Amniotic epithelial cell (primary cell): ENCODE measurements around the gene NRSN2.
"Not testable (repeated sequence)": the region's sequence is repeated elsewhere in the genome, so short reads cannot be mapped to it uniquely, and the experiment has no call there.

ENCODE experiments used
- DNase-seq: peaks from one replicate; pipeline ENCODE4 v3.0.0-alpha.2; 2010; ENCODE audit warnings: low read depth

NRSN2 gene

DNA sequence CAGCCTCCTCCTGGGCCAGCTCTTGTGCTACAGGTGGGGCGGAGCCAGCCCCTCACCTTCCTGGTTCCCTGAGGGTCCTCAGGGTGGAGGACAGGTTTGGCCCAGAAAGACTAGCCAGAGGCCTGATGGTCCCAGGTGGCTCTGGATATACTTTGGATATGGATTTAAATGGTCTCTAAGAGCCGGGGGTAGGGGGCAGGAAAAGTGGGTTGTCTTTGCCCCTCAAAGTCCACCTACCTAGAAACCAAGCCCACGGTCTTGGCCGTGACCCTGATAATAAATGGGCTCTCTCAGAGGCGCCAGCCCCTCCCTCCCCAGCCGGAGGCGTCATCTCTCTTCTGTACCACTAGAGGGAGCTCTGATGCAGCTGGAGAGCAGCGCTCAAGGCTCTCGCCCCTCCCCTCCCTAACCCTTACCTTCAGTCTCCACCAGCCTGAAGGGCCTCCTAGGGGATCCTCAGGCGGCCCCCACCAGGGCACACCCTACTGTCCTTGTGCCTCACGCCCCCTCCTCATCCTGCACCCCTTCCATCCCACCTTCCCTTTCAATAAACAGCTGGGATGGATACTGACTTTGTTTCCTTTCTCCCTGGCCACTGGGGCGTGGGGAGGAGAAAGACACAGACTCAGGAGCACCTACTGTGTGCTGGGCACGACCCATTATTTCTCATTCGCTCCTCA, 7.5 kb downstream of the NRSN2 start:
- peak; percentile 65 for DNase-seq

DNA sequence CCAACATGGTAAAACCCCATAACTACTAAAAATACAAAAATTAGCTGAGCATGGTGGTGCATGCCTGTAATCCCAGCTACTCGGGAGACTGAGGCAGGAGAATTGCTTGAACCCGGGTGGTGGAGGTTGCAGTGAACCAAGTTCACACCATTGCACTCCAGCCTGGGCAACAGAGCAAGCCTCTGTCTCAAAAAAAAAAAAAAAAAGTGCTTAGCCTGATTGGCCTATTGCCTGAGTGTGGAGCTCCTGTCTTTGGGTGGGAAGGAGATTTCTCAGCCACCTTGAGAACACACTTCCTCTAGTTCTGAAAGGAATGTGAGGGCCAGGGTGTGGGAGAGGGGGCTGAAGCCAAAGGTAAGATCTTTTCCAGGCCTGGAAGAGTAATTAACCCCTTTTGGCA, 9.2 kb downstream of the NRSN2 start:
- DNase-seq: not testable (repeated sequence)

- no peak for DNase-seq
Measured at GRCh38 chr20:356745-357144, 9.8 kb downstream of the NRSN2 start.

DNA sequence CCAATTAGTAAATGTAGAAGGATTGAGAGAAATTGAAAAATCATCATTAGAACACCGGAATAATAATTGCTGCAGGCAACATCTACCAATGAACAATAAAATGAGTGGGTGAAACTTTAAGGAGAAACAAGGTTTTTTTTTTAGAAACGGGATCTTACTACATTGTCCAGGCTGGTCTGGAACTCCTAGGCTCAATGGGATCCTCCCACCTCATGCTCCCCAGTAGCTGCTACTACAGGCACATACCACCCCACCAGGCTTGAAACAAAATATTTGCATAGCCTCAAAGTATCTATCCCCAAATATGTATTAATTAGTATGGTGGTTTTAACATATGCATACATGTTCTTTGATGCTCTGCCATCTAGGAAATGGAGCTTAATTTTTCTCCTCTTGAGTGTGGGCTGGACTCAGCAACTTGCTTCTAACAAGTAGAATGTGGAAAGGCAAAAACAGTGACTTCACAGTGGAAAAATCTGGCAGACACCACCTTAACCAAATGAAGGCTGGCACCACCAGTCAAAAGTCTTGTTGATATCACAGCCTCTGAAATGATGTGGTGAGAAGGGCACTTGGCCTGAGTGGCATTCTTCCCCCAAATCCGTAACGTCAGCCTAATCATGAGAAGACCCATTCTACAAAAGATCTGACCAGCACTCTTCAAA, 12.1 kb downstream of the NRSN2 start:
- DNase-seq: peak; percentile 79

DNA sequence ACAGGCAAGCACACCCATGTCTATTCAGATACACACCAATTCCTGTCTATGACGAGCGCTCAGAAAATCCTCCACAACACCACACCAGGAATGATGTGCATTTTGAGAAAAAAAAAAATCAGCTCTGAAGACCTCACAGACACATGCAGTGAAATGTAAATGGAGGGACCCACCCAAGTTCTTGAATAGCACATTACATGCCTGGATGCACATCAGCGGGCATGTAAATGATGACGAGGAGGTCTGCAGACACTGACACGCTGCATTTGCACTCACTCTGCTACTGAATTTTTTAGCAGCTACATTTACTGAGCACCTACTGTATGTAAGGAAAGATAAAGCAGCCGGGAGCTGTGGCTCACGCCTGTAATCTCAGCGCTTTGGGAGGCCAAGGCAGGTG, 14.7 kb downstream of the NRSN2 start:
- DNase-seq: no peak

DNA sequence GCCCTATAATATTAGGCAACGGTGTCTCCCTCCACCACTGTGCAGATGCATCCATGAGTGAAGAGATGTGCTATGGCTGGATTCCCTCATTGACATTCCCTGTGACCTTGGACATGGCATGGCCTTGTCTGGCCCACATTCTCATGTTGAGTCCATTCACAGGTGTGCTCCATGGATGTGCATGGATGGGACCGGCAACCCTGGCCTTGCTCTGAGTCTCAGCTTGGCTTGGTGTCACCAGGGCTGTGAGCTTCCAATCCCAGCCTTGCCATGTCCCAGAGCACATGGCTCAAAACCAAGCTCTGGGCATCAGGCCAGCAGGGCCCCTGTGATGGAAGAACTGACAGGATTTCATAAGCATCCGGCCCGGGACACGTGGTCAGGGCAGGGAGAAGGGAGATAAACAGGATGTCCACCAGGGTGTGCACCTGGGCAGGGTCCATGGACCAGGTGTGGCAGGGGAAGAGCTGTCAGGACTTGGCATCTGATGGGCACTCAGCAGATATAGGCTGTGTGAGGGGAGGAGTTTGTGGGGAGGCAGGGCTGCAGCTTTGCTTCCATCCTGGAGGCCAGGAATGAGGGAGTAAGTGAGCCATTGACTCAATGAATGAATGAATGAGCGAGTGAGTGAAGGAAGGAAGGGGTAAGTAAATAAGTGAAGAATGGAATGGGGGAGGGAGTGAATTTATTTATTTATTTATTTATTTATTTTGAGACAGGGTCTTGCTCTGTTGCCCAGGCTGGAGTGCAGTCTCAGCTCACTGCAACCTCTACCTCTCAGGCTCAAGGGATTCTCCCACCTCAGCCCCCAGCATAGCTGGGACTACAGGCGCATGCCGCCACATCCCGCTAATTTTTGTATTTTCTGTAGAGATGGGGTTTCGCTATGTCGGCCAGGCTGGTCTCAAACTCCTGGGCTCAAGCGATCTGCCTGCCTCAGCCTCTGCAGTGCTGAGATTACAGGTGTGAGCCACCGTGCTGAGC, 15.7 kb downstream of the NRSN2 start:
- DNase-seq: peak; percentile 90

- DNase-seq: no peak
Measured at GRCh38 chr20:363319-364078, 16.6 kb downstream of the NRSN2 start.

DNA sequence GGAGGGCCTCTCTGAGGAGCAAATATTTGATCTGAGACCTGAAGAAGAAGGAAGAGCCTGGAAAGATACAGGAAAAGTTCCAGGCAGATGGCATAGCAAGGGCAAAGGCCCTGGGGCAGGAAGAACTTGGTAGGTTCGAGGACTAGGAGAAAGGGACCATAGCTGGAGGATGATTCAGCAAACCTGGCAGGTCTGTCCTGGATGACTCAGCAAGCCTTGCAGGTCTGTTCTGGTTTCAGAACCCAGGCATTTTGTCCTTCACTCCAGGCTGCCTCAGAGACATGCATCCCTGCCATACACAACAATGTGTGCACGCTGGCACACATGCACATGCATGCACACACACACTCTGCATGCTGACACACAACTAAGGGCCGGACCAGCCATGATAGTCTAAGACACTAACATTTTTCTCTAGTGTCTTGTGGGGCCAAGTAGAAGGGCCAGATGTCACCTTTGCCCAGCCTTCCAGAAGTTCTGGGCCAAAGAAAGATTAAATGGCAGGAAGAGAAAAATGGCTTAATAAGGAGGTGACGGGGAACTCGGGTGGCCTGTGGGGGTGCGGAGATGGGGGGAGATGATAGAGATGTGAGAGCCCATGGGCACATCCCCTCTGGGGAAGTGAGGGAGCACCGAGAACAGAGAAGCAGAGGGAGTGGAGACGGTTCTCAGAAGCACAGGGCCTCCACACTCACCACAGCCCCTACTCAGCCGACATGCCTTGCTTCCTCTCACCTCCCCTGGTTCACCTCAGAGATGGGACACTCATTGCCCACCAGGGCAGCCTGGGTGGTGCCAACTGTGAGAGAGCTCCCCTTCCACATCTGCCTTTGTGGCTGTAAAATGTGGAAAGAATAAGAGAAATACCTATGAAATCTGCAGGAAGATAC, 18.2 kb downstream of the NRSN2 start:
- peak; percentile 38 for DNase-seq

GRCh38 chr20:366041-366718, 19.3 kb downstream of the NRSN2 start:
- no peak for DNase-seq

GRCh38 chr20:366719-367485, 20.0 kb downstream of the NRSN2 start:
- DNase-seq: no peak

- no peak for DNase-seq
Measured at GRCh38 chr20:367486-367887, 20.6 kb downstream of the NRSN2 start.

GRCh38 chr20:368915-369314, 22.0 kb downstream of the NRSN2 start:
- no peak for DNase-seq

- DNase-seq: no peak
Measured at GRCh38 chr20:370151-370600, 23.3 kb downstream of the NRSN2 start.

- no peak for DNase-seq
Measured at GRCh38 chr20:370977-371754, 24.3 kb downstream of the NRSN2 start.

- DNase-seq: peak; percentile 96
Measured at GRCh38 chr20:371755-372542, 25.0 kb downstream of the NRSN2 start.

DNA sequence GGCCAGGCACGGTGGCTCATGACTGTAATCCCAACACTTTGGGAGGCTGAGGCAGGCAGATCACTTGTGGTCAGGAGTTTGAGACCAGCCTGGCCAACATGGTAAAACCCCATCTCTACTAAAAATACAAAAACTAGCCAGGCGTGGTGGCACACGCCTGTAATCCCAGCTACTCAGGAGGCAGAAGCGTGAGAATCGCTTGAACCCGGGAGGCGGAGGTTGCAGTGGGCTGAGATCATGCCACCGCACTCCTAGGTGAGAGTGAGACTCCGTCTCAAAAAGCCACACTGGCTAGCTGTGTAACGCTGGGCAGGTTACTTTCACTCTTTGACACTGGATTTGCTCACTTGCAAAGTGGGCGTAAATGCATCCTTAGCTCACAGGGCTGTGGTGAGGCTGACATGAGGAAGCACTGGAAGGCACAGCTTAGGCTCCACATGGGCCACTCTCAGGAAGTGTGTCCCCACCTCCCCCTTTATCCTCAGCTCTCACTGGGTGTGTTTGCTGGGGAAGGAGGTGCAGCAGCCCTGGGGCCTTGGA, 25.7 kb downstream of the NRSN2 start:
- DNase-seq: not testable (repeated sequence)

DNA sequence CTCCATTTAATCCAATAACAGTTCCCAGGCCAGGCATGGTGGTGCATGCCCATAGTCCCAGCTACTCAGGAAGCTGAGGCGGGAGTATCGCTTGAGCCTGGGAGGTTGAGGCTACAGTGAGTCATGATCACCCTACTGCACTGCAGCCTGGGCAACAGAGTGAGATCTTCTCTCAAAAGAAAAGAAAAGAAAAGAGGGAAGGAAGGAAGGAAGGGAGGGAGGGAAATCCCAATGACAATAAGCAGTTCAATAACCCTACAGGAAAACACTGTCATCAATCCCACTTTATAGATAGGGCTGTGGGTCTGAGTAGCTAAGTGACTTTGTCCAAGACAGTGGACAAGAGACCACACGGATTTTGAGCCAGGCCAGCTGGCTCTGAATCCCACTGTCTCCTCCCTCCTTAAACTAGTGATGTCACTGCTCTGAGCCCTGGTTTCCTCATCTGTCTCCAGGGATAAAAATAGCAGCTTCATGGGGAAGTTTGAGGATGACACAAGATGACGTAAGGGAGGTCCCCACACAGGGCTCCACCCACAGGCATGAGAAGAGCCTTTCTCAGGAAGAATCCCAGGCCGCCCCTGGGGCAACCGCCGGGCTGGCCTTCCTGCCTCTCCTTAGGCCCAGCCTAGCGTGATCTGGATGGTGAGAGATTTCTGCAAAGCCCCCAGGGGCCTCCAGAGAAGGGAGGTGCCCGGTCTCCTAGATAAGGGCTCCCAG, 26.4 kb downstream of the NRSN2 start:
- DNase-seq: peak; percentile 92
